PFSK-1 (cell line): ENCODE measurements around the gene KRT26.

Experiments
- FOXP2 ChIP-seq: optimal IDR thresholded peaks from 2 replicates; pipeline ENCODE3; 2011; ENCODE audit warnings: borderline replicate concordance, control low read depth, inconsistent platforms; ENCODE audit not compliant: insufficient read depth; ENCODE audit errors: extremely low read length, extremely low read depth
- POLR2AphosphoS5 ChIP-seq: IDR thresholded peaks from 2 replicates; pipeline ENCODE4 v1.6.1; 2012; ENCODE audit warnings: low read depth, mild to moderate bottlenecking, control low read depth, low read length, moderate library complexity
- REST ChIP-seq, 2 experiments: IDR thresholded peaks; 2 replicates each; pipeline versions ENCODE4 v1.6.1 to v1.8.0; 2011 to 2012; ENCODE audit warnings: low read depth in 2 of 2, low read length in 2 of 2, control low read depth in 1 of 2, inconsistent platforms in 1 of 2, mild to moderate bottlenecking in 1 of 2, moderate library complexity in 1 of 2; ENCODE audit not compliant: insufficient read depth in 1 of 2
- SIN3A ChIP-seq: IDR thresholded peaks from 2 replicates; pipeline ENCODE4 v1.6.1; 2012; ENCODE audit warnings: mild to moderate bottlenecking, low read length, moderate library complexity, borderline replicate concordance; ENCODE audit not compliant: insufficient read depth
- TAF1 ChIP-seq: IDR thresholded peaks from 2 replicates; pipeline ENCODE4 v1.6.1; 2012; ENCODE audit warnings: low read length, control low read depth, borderline replicate concordance; ENCODE audit not compliant: insufficient read depth

KRT26 gene

GRCh38 chr17:40801157-40801556 lies 29.2 kb upstream of the KRT26 start:
- TF ChIP-seq FOXP2 (no peak), REST (IDR thresholded peaks at IDR 0.05; ENCODE audit: insufficient read depth in 1 of 2, low read depth in 2 of 2, low read length in 2 of 2) (no peak), TAF1 (no peak), POLR2AphosphoS5 (no peak), SIN3A (no peak)

GRCh38 chr17:40800381-40800780 lies 28.4 kb upstream of the KRT26 start:
- no peak for TF ChIP-seq POLR2AphosphoS5
- TF ChIP-seq FOXP2 = no peak
- no peak for TF ChIP-seq REST (IDR thresholded peaks at IDR 0.05; ENCODE audit: insufficient read depth in 1 of 2, low read depth in 2 of 2, low read length in 2 of 2)
- TF ChIP-seq SIN3A = no peak
- no peak for TF ChIP-seq TAF1

- TF ChIP-seq FOXP2 (no peak), TAF1 (no peak), SIN3A (no peak), REST (IDR thresholded peaks at IDR 0.05; ENCODE audit: insufficient read depth in 1 of 2, low read depth in 2 of 2, low read length in 2 of 2) (no peak), POLR2AphosphoS5 (no peak)
Measured at GRCh38 chr17:40799859-40800258, 27.9 kb upstream of the KRT26 start, which contains the start of gene KRT28. KRT28 (minus strand) TSS chr17:40799959; CDS start chr17:40799893, 66 bp downstream.

- TF ChIP-seq TAF1 (no peak), POLR2AphosphoS5 (no peak), FOXP2 (no peak), SIN3A (no peak), REST (IDR thresholded peaks at IDR 0.05; ENCODE audit: insufficient read depth in 1 of 2, low read depth in 2 of 2, low read length in 2 of 2) (no peak)
Measured at GRCh38 chr17:40796846-40797245, 24.8 kb upstream of the KRT26 start.

- no peak for TF ChIP-seq FOXP2
- no peak for TF ChIP-seq TAF1
- TF ChIP-seq REST (IDR thresholded peaks at IDR 0.05; ENCODE audit: insufficient read depth in 1 of 2, low read depth in 2 of 2, low read length in 2 of 2) = no peak
- TF ChIP-seq POLR2AphosphoS5 = no peak
- TF ChIP-seq SIN3A = no peak
Measured at GRCh38 chr17:40795019-40795667, 23.1 kb upstream of the KRT26 start.
